Measurements from ENCODE around the gene CHST12.
"Not testable (repeated sequence)": the region's sequence is repeated elsewhere in the genome, so short reads cannot be mapped to it uniquely, and the experiment has no call there.

The CHST12 gene

DNA sequence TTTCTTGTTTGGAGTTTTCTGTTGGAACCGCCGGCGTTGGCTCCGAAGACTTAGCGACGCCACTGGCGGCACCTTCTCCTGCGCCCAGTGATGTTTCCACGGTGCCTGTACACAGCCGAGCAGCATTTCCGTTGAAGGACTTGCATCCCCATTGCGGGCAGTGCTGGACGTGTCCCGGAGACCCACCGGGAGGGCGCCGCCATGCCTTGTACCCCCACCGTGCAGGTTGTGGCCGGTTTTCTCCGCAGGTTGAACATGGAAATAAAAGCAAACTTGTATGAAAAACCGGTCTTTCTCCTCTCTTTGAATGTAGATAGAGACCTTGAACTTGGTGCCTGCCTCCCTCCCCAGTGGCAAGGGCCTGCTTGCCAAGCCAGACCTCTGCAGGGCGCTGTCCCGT is 22.9 kb upstream of the CHST12 start:
- no peak for DNase-seq (ENCODE audit: low read depth)
- no peak for TF ChIP-seq POLR2A (IDR thresholded peaks at IDR 0.05; ENCODE audit: extremely low read depth, insufficient read length)
- TF ChIP-seq, protein P1, sequence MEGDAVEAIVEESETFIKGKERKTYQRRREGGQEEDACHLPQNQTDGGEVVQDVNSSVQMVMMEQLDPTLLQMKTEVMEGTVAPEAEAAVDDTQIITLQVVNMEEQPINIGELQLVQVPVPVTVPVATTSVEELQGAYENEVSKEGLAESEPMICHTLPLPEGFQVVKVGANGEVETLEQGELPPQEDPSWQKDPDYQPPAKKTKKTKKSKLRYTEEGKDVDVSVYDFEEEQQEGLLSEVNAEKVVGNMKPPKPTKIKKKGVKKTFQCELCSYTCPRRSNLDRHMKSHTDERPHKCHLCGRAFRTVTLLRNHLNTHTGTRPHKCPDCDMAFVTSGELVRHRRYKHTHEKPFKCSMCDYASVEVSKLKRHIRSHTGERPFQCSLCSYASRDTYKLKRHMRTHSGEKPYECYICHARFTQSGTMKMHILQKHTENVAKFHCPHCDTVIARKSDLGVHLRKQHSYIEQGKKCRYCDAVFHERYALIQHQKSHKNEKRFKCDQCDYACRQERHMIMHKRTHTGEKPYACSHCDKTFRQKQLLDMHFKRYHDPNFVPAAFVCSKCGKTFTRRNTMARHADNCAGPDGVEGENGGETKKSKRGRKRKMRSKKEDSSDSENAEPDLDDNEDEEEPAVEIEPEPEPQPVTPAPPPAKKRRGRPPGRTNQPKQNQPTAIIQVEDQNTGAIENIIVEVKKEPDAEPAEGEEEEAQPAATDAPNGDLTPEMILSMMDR (IDR thresholded peaks at IDR 0.05; ENCODE audit: low read depth, low read length): no peak
- TF ChIP-seq MYC (IDR thresholded peaks at IDR 0.05; ENCODE audit: low read depth, low read length): no peak
- TF ChIP-seq, protein P2, sequence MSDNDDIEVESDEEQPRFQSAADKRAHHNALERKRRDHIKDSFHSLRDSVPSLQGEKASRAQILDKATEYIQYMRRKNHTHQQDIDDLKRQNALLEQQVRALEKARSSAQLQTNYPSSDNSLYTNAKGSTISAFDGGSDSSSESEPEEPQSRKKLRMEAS (IDR thresholded peaks at IDR 0.05; ENCODE audit: low read depth, low read length): no peak
- H3K4me3 ChIP-seq (ENCODE audit: low read depth, low read length): no peak overlapping the region

- H3K4me3 ChIP-seq (ENCODE audit: low read depth, low read length): no peak overlapping the region
- DNase-seq (ENCODE audit: low read depth): no peak
- TF ChIP-seq POLR2A (IDR thresholded peaks at IDR 0.05; ENCODE audit: extremely low read depth, insufficient read length) (no peak), MYC (IDR thresholded peaks at IDR 0.05; ENCODE audit: low read depth, low read length) (no peak)
- TF ChIP-seq, protein P2 (IDR thresholded peaks at IDR 0.05; ENCODE audit: low read depth, low read length): no peak
- TF ChIP-seq, protein P1 (IDR thresholded peaks at IDR 0.05; ENCODE audit: low read depth, low read length): no peak
These were observed 22.2 kb upstream of the CHST12 start for GRCh38 chr7:2381227-2381626.

GRCh38 chr7:2381881-2382509 is 21.4 kb upstream of the CHST12 start:
- TF ChIP-seq, protein P1 (IDR thresholded peaks at IDR 0.05; ENCODE audit: low read depth, low read length): no peak
- TF ChIP-seq, protein P2 (IDR thresholded peaks at IDR 0.05; ENCODE audit: low read depth, low read length): no peak
- TF ChIP-seq POLR2A (IDR thresholded peaks at IDR 0.05; ENCODE audit: extremely low read depth, insufficient read length): no peak
- no peak for TF ChIP-seq MYC (IDR thresholded peaks at IDR 0.05; ENCODE audit: low read depth, low read length)
- no peak for DNase-seq (ENCODE audit: low read depth)
- no peak overlapping the region for H3K4me3 ChIP-seq (ENCODE audit: low read depth, low read length)

DNA sequence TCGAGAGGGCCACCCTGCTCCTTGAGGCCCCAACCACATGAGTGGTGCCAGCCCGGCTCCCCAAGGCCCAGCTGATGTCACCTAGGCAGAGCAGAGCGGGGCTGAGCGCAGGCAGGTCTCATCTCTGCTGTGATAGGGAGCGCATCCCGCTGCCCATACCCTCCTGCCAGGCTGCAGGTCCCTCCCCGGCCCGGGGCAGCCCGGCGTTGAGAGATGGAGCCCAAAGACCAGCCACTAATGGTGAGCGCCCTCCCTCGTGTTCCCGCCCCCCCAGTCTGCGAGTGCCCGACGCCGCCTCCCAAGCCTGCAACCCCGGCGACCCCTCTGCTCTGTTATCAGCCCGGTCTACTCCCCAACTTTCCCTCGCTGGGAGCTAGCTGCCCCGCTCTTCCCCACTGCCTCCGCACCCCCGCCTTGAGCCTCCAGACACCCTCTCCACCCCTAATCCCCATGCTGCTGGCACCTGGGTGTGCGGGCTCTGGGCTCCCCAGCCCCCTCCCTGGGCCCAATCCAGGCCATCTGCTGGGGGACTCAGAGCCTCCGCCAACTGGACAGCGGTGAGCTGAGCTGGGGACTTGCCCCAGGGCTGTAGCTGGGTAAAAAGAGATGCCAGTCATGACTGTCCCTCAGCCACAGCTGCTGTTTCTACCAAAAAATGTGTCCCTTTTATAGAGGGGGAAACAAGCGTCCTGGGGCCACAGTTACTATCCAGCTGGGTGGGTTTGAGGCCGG is 19.7 kb upstream of the CHST12 start:
- TF ChIP-seq POLR2A (IDR thresholded peaks at IDR 0.05; ENCODE audit: extremely low read depth, insufficient read length): no peak
- TF ChIP-seq, protein P2 (IDR thresholded peaks at IDR 0.05; ENCODE audit: low read depth, low read length): no peak
- TF ChIP-seq MYC (IDR thresholded peaks at IDR 0.05; ENCODE audit: low read depth, low read length): no peak
- TF ChIP-seq, protein P1 (IDR thresholded peaks at IDR 0.05; ENCODE audit: low read depth, low read length): no peak
- H3K4me3 ChIP-seq (ENCODE audit: low read depth, low read length): no peak overlapping the region
- DNase-seq (ENCODE audit: low read depth): no peak

- TF ChIP-seq, protein P2 (IDR thresholded peaks at IDR 0.05; ENCODE audit: low read depth, low read length): no peak
- TF ChIP-seq MYC (IDR thresholded peaks at IDR 0.05; ENCODE audit: low read depth, low read length) (no peak), POLR2A (IDR thresholded peaks at IDR 0.05; ENCODE audit: extremely low read depth, insufficient read length) (no peak)
- TF ChIP-seq, protein P1 (IDR thresholded peaks at IDR 0.05; ENCODE audit: low read depth, low read length): peak; percentile 39
- H3K4me3 ChIP-seq (ENCODE audit: low read depth, low read length): no peak overlapping the region
- peak; percentile 44 for DNase-seq (ENCODE audit: low read depth)
These were observed 18.8 kb upstream of the CHST12 start for GRCh38 chr7:2384354-2385243.

DNA sequence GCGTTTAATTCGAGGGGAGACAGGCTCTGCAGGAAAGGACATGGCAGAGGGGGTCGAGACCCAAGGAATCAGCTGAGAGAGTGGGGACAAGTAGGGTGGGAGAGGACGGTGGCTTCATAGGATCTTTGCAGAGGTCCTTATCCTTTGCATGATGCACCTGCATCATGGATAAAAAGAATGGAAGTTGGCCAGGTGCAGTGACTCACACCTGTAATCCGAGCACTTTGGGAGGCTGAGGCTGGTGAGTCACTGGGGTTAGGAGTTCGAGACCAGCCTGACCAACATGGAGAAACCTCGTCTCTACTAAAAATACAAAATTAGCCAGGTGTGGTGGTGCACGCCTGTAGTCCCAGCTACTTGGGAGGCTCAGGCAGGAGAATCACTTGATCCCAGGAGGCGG is 17.3 kb upstream of the CHST12 start:
- not testable (repeated sequence) for H3K4me3 ChIP-seq (ENCODE audit: low read depth, low read length); DNase-seq (ENCODE audit: low read depth)
